ENCODE results near the gene PRKAR1B. TPM values are rescaled to one million over a fixed set of nuclear protein-coding genes. Genes with fewer than 3 reads are reported as not detected.

PRKAR1B gene
- total RNA-seq, 1 experiment from 2014 or later, result 24.8 TPM

DNA sequence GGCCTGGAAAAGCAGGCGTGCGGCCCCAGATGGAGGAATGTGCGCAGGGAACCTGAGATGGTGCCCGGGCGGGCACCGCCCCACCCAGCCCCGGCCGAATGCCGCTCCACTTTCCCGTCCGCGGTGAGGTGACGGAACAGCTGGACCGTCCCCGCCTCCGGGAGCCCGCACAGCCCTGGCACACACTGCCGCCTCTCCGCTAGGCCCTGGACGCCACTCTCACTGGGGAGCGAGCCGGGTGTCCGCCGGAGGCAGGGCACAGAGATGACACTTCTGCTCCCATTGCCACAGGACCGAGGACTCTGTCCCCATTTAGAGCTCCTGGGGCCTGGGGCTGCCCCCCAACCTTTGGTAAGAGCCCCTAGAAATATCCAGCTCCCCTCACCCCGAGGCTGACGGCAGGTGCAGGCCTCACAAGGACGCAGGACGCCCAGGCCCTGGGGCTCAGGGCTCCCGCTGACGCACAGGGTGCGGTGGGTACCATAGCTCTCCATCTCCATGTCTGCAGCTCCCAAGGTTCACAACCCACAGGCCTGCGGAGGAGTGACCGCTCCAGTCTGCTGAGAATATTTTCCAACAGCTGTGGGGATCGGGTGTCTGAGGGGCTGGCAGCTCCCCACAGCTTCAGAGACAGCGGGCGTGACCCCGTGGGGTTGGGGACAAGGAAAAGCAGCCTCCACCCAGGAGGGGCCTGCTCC is 155.2 kb downstream of the PRKAR1B start:
- no peak overlapping the region for H3K27ac Mint-ChIP-seq (ENCODE audit: unreplicated experiment)
- no peaks in the 10 kb centered on the region for H3K4me1 Mint-ChIP-seq (ENCODE audit: low read depth, unreplicated experiment)
- intact Hi-C loops (cut with micrococcal nuclease; ENCODE audit: unreplicated experiment), result no loop called here
- TF ChIP-seq, protein P1, sequence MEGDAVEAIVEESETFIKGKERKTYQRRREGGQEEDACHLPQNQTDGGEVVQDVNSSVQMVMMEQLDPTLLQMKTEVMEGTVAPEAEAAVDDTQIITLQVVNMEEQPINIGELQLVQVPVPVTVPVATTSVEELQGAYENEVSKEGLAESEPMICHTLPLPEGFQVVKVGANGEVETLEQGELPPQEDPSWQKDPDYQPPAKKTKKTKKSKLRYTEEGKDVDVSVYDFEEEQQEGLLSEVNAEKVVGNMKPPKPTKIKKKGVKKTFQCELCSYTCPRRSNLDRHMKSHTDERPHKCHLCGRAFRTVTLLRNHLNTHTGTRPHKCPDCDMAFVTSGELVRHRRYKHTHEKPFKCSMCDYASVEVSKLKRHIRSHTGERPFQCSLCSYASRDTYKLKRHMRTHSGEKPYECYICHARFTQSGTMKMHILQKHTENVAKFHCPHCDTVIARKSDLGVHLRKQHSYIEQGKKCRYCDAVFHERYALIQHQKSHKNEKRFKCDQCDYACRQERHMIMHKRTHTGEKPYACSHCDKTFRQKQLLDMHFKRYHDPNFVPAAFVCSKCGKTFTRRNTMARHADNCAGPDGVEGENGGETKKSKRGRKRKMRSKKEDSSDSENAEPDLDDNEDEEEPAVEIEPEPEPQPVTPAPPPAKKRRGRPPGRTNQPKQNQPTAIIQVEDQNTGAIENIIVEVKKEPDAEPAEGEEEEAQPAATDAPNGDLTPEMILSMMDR (IDR thresholded peaks at IDR 0.05; ENCODE audit: unreplicated experiment), result no peak
- no TSS peak for BruUV-seq (replicated peaks)
- CTCF ChIA-PET, result interaction anchor here (0.6 kb wide), 1 partner anchor 377 kb away, joined by 3 read pairs; no protein-coding TSS in a partner anchor
- no peaks in the 10 kb centered on the region for H3K9me3 Mint-ChIP-seq (ENCODE audit: low read depth, unreplicated experiment)
- no peaks in the 10 kb centered on the region for H3K27me3 Mint-ChIP-seq (ENCODE audit: unreplicated experiment)
- DNase-seq, result no peak
- H3K36me3 Mint-ChIP-seq (ENCODE audit: insufficient read depth, unreplicated experiment), result peaks cover 7% of the 10 kb centered on the region
- H3K4me3 Mint-ChIP-seq (ENCODE audit: low read depth, unreplicated experiment), result no peak overlapping the region

DNA sequence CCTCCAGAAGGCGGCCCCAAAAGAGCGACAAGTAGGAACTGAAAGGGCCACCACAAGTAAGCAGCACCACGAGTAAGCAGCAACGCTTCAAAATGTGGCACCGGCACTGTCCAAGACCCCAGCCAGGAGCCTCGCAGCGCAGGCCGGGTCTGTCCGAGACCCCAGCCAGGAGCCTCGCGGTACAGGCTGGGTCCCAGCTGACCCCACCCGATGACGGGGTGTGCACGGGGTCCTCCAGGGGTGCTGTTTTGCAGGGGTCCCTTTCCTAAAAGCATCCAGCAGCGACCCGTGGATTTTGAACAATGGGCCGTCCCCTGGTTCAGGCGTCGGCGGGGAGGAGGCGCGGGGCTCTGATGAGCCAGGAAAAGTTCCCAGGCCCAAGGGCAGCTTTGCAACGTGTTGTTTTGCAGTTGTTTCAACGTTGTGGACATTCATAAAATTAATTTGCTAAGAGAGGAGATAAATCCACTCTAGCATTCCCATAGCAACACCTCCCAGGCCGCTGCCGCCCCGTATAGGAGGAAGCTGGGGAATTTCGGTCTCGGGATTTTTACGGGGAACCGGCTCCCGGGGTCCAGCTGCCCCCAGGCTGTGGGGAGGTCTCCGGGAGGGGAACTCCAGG is 155.9 kb downstream of the PRKAR1B start:
- H3K27me3 Mint-ChIP-seq (ENCODE audit: unreplicated experiment), result no peaks in the 10 kb centered on the region
- no TSS peak for BruUV-seq (replicated peaks)
- TF ChIP-seq, protein P1 (IDR thresholded peaks at IDR 0.05; ENCODE audit: unreplicated experiment), result no peak
- peaks cover 6% of the 10 kb centered on the region for H3K36me3 Mint-ChIP-seq (ENCODE audit: insufficient read depth, unreplicated experiment)
- H3K4me1 Mint-ChIP-seq (ENCODE audit: low read depth, unreplicated experiment), result no peaks in the 10 kb centered on the region
- DNase-seq, result no peak
- no peaks in the 10 kb centered on the region for H3K9me3 Mint-ChIP-seq (ENCODE audit: low read depth, unreplicated experiment)
- intact Hi-C loops (cut with micrococcal nuclease; ENCODE audit: unreplicated experiment), result no loop called here
- no peak overlapping the region for H3K27ac Mint-ChIP-seq (ENCODE audit: unreplicated experiment)
- no peak overlapping the region for H3K4me3 Mint-ChIP-seq (ENCODE audit: low read depth, unreplicated experiment)
- CTCF ChIA-PET, result interaction anchor here (0.6 kb wide), 1 partner anchor 376 kb away, joined by 3 read pairs; no protein-coding TSS in a partner anchor

DNA sequence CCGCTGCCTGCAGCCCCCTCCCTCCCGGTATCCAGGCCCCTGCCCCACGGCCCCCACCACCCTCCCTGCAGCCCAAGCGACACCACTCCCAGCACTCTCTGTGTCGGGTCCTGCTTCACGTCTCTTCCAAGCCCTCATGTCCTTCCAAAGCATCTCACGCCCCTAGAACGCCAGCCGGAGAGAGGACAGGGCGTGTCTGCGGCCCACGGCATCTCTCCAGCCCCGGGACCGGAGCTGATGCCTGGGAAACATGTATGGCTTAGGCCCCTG is 156.3 kb downstream of the PRKAR1B start:
- no peaks in the 10 kb centered on the region for H3K27me3 Mint-ChIP-seq (ENCODE audit: unreplicated experiment)
- no peak for DNase-seq
- no peak overlapping the region for H3K27ac Mint-ChIP-seq (ENCODE audit: unreplicated experiment)
- intact Hi-C loops (cut with micrococcal nuclease; ENCODE audit: unreplicated experiment), result no loop called here
- TF ChIP-seq, protein P1 (IDR thresholded peaks at IDR 0.05; ENCODE audit: unreplicated experiment), result no peak
- H3K36me3 Mint-ChIP-seq (ENCODE audit: insufficient read depth, unreplicated experiment), result peaks cover 2% of the 10 kb centered on the region
- H3K4me3 Mint-ChIP-seq (ENCODE audit: low read depth, unreplicated experiment), result no peak overlapping the region
- no TSS peak for BruUV-seq (replicated peaks)
- H3K9me3 Mint-ChIP-seq (ENCODE audit: low read depth, unreplicated experiment), result no peaks in the 10 kb centered on the region
- CTCF ChIA-PET, result no interaction called here
- H3K4me1 Mint-ChIP-seq (ENCODE audit: low read depth, unreplicated experiment), result no peaks in the 10 kb centered on the region

DNA sequence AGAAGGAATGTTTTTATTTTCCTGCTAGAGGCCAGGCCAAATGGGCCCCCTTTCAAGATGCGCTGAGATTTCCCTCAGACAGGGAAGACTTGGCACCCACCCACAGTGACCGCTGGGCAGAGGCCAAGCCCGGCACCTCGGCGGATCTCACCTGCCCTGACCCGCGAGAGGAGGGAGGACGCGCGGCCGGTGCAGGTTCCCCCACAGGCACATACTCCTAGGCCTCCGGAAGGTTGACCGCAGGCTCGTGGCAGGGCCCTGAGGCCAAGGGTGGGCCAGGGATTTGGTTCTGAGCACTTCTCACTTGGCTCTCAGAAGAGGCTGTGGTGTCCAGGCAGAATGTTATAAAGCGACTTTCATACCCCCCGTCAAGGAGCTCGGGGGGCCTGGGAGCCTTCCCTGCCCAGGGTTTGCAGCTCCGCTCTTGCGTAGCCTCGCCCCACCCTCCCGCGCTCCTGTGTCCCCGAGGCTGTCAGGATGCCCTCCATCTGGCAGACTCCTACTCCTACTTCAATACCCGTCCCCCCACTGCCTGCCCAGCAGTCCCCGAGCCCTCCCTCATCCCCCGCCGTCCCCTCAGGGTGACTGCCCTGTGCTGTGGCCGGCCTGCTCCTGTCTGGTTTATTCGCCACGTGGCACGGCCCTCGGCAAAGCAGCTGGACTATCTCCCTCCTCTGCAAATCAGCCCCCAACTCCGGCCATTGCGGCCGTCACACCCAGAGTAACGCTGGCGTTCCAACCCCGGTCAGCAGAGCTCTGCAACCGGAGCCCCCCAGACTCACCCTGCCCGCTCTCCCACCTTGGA is 156.9 kb downstream of the PRKAR1B start:
- TF ChIP-seq, protein P1 (IDR thresholded peaks at IDR 0.05; ENCODE audit: unreplicated experiment), result no peak
- no peaks in the 10 kb centered on the region for H3K9me3 Mint-ChIP-seq (ENCODE audit: low read depth, unreplicated experiment)
- H3K4me1 Mint-ChIP-seq (ENCODE audit: low read depth, unreplicated experiment), result no peaks in the 10 kb centered on the region
- CTCF ChIA-PET, result no interaction called here
- H3K36me3 Mint-ChIP-seq (ENCODE audit: insufficient read depth, unreplicated experiment), result no peaks in the 10 kb centered on the region
- intact Hi-C loops (cut with micrococcal nuclease; ENCODE audit: unreplicated experiment), result no loop called here
- BruUV-seq (replicated peaks), result no TSS peak
- no peak for DNase-seq
- H3K4me3 Mint-ChIP-seq (ENCODE audit: low read depth, unreplicated experiment), result no peak overlapping the region
- no peaks in the 10 kb centered on the region for H3K27me3 Mint-ChIP-seq (ENCODE audit: unreplicated experiment)
- H3K27ac Mint-ChIP-seq (ENCODE audit: unreplicated experiment), result no peak overlapping the region
